Peyer's patch (tissue), 4 donors: ENCODE data around the gene TEAD1. TPM values are rescaled to one million over a fixed set of nuclear protein-coding genes. Genes with fewer than 3 reads are reported as not detected.

ENCODE experiments used
- DNase-seq, 3 donors: peaks; one replicate each; pipeline ENCODE4 v3.0.0-alpha.2; 2017 to 2019
- H3K27ac ChIP-seq, 4 donors: fragments of 200-600 bp; sonication (generic); one replicate each; pipeline ENCODE4 v1.5.1; 2016 to 2019
- H3K27me3 ChIP-seq, 2 donors: fragments of 200-600 bp; sonication (generic); one replicate each; pipeline ENCODE4 v1.5.1; 2019
- H3K36me3 ChIP-seq, 3 donors: fragments of 200-600 bp; sonication (generic); one replicate each; pipeline ENCODE4 v1.5.1; 2016 to 2019
- H3K4me1 ChIP-seq, 4 donors: fragments of 200-600 bp; sonication (generic); one replicate each; pipeline ENCODE4 v1.5.1; 2016 to 2019
- H3K4me3 ChIP-seq, 4 donors: fragments of 200-600 bp; sonication (generic); 1 replicate in 3 of 4; 2 replicates in 1 of 4; pipeline ENCODE4 v1.5.1; 2016 to 2019; ENCODE audit warnings: mild to moderate bottlenecking in 1 of 4
- H3K9me3 ChIP-seq, 4 donors: fragments of 200-600 bp; sonication (generic); one replicate each; pipeline ENCODE4 v1.5.1; 2016 to 2019; ENCODE audit warnings: mild to moderate bottlenecking in 1 of 4
- POLR2A ChIP-seq, 2 donors: fragments of 450-650 bp; IDR thresholded peaks; one replicate each; pipeline ENCODE4 v1.5.1; 2017; ENCODE audit warnings: antibody characterized with exemption in 2 of 2, mild to moderate bottlenecking in 2 of 2, moderate library complexity in 2 of 2
- total RNA-seq, 4 donors: library from RNA; depleted of rRNA; stranded (reverse); fragments of >200 nt; gene quantifications; one replicate each; pipeline ENCODE4 v1.1.0, GENCODE V29; 2016
- TF ChIP-seq, protein P1 (sequence below), 6 experiments: fragments of 450-650 bp in 4 of 6; fragments of 200-600 bp in 2 of 6; sonication (generic) in 1 of 6; IDR thresholded peaks; one replicate each; pipeline ENCODE4 v1.5.1; 2017 to 2019; ENCODE audit warnings: antibody characterized with exemption in 6 of 6, mild to moderate bottlenecking in 3 of 6, moderate library complexity in 1 of 6

Gene TEAD1
- total RNA-seq, 4 donors from 2014 or later: 34.5 to 125 (median 65.1) TPM

DNA sequence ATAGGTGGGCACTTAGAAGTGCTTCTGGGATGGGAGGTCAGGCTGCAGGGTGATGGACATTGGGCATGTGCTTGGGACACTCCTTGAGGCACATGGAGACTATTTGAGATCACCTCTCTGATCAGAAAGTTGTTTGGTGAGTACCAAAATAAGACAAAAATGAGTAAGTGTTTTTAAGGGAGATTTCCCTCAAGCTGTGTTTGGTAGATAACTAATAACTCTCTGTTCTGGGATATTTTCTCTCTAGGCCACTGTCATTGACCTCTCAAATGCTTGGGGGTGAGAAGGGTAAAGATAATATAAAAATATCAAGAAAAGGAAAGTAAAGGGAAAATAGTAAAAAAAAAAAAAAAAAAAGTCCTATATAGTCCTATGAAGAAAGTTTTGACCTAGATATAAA, 117.8 kb downstream of the TEAD1 start:
- Histone ChIP-seq H3K27me3 (no peaks in the 10 kb centered on the region), H3K27ac (no peak overlapping the region), H3K4me1 (no peaks in the 10 kb centered on the region), H3K4me3 (no peak overlapping the region), H3K9me3 (no peaks in the 10 kb centered on the region), H3K36me3 (no peaks in the 10 kb centered on the region)
- TF ChIP-seq POLR2A (IDR thresholded peaks at IDR 0.05): no peak
- TF ChIP-seq, protein P1, sequence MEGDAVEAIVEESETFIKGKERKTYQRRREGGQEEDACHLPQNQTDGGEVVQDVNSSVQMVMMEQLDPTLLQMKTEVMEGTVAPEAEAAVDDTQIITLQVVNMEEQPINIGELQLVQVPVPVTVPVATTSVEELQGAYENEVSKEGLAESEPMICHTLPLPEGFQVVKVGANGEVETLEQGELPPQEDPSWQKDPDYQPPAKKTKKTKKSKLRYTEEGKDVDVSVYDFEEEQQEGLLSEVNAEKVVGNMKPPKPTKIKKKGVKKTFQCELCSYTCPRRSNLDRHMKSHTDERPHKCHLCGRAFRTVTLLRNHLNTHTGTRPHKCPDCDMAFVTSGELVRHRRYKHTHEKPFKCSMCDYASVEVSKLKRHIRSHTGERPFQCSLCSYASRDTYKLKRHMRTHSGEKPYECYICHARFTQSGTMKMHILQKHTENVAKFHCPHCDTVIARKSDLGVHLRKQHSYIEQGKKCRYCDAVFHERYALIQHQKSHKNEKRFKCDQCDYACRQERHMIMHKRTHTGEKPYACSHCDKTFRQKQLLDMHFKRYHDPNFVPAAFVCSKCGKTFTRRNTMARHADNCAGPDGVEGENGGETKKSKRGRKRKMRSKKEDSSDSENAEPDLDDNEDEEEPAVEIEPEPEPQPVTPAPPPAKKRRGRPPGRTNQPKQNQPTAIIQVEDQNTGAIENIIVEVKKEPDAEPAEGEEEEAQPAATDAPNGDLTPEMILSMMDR (IDR thresholded peaks at IDR 0.05): no peak
- DNase-seq: no peak

GRCh38 chr11:12792590-12792989, 118.4 kb downstream of the TEAD1 start:
- H3K4me1 ChIP-seq: no peaks in the 10 kb centered on the region
- H3K27me3 ChIP-seq: no peaks in the 10 kb centered on the region
- DNase-seq: no peak
- no peaks in the 10 kb centered on the region for H3K9me3 ChIP-seq
- H3K27ac ChIP-seq: no peak overlapping the region
- TF ChIP-seq, protein P1 (IDR thresholded peaks at IDR 0.05): no peak
- TF ChIP-seq POLR2A (IDR thresholded peaks at IDR 0.05): no peak
- H3K36me3 ChIP-seq: no peaks in the 10 kb centered on the region
- no peak overlapping the region for H3K4me3 ChIP-seq

DNA sequence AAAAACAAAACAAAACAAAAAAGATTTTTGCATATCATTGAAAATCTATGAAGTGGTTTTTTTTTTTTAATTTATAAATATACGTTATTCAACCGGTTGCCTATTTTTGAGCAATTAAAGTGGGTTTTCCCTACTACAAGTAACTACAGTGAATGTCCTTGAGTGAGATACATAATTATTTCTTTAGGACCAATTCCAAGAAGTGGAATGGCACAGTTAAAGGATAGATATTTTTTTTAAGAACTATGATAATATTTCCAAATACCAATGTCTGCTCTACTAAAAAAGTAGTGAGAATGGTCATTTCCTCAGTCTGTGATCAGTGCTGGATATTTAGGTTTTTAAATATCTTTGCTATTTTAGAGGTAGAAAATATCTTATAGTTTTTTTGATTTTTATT, 118.8 kb downstream of the TEAD1 start:
- TF ChIP-seq POLR2A (IDR thresholded peaks at IDR 0.05): no peak
- TF ChIP-seq, protein P1 (IDR thresholded peaks at IDR 0.05): no peak
- no peak for DNase-seq
- H3K4me1 ChIP-seq: no peaks in the 10 kb centered on the region
- no peak overlapping the region for H3K4me3 ChIP-seq
- no peaks in the 10 kb centered on the region for H3K36me3 ChIP-seq
- no peaks in the 10 kb centered on the region for H3K9me3 ChIP-seq
- H3K27me3 ChIP-seq: no peaks in the 10 kb centered on the region
- H3K27ac ChIP-seq: no peak overlapping the region

- Histone ChIP-seq H3K36me3 (no peaks in the 10 kb centered on the region), H3K27me3 (no peaks in the 10 kb centered on the region), H3K9me3 (no peaks in the 10 kb centered on the region), H3K27ac (no peak overlapping the region), H3K4me1 (no peaks in the 10 kb centered on the region), H3K4me3 (no peak overlapping the region)
- no peak for TF ChIP-seq POLR2A (IDR thresholded peaks at IDR 0.05)
- TF ChIP-seq, protein P1 (IDR thresholded peaks at IDR 0.05): no peak
- no peak for DNase-seq
Measured at GRCh38 chr11:12793506-12793905, 119.3 kb downstream of the TEAD1 start.

- H3K36me3 ChIP-seq: no peaks in the 10 kb centered on the region
- H3K27ac ChIP-seq: no peak overlapping the region
- no peak for TF ChIP-seq POLR2A (IDR thresholded peaks at IDR 0.05)
- TF ChIP-seq, protein P1 (IDR thresholded peaks at IDR 0.05): no peak
- no peaks in the 10 kb centered on the region for H3K27me3 ChIP-seq
- H3K4me1 ChIP-seq: peaks cover 0 to 7% (median under 1%) of the 10 kb centered on the region in 4 donors
- H3K4me3 ChIP-seq: no peak overlapping the region
- DNase-seq: no peak
- H3K9me3 ChIP-seq: no peaks in the 10 kb centered on the region
Measured at GRCh38 chr11:12794576-12795230, 120.5 kb downstream of the TEAD1 start.
